ENCODE measurements around the gene PTPRH.
"Not testable (repeated sequence)": the region's sequence is repeated elsewhere in the genome, so short reads cannot be mapped to it uniquely, and the experiment has no call there.

The PTPRH gene

DNA sequence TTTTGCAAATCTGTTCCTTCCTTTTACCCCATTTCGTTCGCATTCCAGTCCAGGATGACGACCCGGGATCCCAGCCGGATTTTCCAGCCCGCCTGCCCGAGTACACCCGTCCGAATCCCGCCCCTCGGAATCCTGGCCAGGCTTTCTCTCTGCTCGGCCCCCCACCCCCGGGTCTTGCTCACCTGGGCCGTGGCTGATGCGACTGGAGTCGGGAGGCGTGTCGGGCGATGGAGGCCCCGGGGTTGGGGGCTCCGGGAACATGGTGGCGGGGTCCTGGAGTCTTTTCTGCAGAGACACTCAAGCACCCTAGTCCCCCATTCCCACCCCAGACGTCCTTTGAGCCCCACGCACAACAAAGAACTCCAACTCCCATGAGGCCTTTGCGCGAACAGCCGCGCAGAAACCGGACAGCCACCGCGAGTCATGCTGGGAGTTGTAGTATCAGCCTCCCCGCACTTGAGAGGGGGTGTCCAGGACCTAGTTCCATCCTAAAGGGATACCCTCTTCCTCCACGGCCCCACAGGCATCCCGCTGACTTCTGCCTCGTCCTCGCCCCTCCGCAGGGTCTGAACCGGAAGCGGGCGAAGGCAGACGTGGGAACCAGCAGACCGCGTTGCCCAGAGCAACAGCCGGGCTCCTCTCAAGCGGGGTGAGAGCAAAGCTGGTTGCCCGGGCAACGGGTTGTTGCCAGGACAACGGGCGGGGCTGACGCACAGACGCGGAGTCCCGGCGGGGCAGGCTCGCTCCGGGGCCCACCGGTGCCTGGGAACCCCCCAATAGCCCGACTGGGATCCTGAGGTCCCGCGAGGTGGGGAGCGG is 30.3 kb downstream of the PTPRH start:
- DNase-seq = peak; percentile 93 to 95

DNA sequence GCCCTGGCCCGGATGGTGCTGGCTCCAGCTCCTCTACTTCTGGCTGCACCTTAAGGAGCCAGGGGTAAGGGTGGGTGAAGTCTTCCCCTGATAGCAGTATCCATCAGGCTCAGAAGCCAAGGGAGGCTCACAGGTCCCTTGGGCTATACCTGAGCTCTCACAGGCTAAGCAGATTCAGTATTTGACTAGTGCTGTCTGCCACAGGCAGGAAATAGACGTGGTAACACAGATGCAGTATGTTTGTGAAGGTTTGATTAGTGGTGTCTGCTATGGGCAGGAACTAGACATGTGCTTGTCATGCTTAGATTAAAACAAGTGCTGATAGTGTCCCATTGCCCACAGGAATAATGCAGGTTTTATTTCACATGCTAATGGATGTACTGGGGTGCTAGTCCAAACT is 33.2 kb downstream of the PTPRH start:
- DNase-seq = no peak

DNA sequence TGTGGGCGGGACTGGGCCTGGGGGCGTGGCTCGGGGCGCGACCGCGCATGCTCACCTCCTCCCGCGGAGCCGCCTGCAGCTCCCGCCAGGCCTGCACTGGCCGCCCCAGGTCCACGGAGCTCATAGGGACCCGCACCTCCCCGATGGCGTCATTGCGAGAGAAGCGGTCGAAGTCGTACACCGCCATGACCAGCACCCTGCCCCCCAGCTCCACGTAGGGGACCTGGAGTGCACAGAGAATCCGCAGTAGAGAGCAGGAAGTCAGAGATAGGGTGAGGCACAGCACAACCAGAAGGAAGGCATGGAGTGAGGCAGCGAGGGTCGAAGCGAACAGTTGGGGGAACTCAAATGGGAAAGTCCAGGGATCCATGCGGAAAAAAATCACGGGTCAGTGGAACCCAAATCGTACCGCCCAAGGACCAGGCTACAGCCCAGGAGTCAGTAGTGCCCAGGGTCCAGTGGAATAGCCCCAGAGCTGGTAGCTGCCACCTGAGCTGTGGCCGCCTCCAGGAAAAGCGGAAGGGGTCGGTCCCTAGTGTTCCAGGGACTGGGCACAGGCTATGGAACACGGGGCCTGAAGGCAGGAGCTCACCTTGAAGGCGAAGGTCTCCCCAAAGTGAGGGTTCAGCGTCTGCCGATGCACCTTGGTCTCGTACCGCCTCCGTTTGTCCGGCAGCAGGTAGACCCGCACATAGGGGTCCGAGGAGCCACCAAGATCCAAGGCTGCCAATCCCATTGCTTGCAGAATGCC is 34.0 kb downstream of the PTPRH start:
- no peak for DNase-seq

DNA sequence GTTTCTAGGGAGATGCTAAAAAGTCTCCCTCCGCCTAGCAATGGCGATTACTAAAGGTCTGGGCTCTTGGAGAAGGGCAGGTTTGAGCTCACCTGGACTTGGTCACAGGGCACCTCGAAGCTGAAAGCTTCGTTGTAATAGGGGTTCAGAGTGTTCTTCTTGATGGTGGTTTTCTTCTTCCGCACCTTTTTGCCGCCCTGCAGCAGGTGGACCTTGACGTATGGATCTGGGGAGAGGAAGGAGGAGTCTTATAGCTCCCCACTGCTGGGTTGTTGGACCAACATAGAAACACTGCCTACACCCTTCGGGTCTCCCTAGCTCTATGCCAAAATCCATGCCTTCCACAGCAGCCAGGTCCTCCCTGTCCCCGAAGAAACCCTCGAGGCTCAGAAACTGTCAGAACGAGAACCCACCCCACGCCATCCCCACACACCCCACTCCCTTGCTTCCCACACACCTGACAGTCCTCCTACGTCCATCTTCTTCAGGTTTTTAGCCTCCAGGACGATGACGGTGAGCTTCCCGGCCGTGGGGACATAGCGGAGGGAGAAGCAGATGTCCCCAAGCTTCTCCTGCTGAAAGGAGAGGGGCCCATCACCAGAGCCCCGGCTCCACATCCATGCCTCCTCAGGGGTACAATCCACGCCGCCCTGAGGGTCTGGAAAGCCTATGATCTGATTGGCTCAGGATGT is 34.7 kb downstream of the PTPRH start:
- no peak for DNase-seq

DNA sequence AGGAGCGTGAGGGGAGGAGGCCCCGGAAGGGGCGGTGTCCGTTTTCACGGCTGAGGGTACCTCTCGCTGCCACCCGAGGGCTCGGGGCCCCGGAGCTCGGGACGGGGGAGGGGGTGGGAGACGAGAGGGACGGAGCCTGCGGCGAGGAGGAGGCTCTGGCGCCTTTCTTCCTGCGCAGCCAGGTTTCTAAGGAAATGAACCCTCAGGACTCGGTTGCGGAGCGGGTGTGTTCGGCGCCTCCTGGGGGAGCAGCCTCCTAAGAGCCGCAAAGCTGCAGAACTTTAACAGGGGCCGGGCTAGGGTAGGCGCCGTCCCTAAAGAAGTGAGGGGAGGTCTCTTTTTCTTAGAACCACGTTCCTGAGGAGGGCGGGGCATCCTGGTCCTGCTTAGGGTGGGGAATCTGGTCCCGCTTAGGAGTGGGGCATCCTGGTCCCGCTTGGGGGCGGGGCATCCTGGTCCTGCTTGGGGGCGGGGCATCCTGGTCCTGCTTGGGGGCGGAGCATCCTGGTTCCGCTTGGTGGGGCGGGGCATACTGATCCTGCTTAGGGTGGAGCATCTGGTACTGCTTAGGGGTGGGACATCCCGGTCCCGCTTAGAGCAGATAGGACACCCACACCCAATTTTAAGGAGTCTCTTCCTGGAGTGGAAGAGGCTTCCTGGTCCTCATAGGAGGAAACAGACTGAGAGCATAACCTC is 35.4 kb downstream of the PTPRH start:
- peak in 1 of 2 experiments; percentile 63 for DNase-seq

DNA sequence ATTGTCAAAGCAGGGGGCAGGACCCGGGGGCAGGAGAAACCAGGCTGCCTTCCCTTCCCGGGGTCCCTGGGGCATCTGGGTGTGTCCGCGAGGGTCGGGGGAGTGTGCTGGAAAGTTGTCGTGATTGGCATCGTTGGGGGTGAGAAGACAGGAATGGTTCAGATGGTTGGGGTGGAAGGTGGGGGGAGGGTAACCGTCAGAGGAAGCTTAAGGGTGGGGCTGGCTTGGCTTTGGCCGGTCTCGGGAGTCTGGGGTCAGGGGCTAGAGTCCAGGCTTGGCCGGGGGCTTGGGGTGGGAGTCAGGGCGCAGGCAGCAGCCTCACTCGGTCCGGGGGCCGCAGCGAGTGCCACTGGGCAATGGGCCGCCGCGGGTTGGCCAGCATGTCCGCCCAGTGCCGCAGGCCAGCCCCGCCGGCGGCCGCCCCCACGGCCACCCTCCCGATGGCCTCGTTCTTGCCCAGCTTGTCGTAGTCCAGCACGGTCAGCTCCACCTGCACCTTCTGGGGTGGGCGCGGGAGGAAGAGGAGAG is 36.1 kb downstream of the PTPRH start:
- DNase-seq = no peak

DNA sequence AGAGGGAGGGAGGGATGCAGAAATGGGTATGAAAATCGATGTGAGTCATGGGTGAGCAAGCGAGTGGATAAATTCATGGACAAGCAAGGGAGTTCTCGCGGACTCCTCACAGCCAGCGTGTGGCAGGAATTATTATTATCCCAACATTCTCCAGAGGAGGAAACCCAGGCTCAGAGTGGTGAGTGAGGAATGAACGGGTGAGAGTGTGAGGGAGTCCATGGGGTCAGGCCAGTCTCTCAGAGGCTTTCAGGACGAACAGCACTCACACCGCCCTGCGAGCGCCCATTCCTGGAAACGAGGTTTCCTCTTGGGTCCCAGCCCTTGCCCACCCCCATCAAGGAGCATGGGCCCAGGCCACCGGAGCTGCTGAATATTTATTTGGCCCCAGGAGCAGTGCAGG is 36.6 kb downstream of the PTPRH start:
- no peak for DNase-seq

DNA sequence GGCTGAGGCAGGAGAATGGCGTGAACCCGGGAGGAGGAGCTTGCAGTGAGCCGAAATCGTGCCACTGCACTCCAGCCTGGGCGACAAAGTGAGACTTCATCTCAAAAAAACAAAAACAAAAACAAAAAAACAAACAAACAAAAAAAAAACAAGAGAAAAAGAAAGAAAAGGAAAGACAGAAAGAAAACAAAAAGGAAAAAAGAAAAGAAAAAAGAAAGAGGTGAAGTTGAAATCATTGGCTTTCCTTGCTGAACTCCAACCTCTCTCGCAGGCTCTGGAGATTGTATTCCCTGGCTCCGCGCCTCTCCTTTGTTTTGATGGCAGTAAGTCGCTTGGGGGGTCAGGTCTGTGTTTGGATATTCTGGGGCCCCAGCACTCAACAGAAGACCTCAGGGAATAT is 37.0 kb downstream of the PTPRH start:
- not testable (repeated sequence) for DNase-seq

DNA sequence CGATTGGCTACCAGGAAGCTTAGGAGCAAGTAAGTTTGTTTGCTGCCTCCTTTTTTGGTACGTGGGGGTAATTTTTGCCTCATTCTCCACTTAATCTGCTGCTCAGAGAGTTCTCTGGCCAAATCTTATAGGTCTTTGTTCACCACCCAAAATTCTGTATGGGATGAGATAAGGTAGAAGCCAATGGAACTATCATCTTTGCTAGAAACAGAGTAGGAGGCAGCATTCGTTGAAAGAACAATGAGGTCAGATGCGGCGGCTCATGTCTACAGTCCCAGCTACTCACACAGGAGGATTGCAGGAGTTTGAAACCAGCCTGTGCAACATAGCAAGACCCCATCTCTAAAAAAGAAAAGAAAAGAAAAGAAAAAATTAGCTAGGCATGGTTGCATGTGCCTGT is 37.9 kb downstream of the PTPRH start:
- DNase-seq = no peak

DNA sequence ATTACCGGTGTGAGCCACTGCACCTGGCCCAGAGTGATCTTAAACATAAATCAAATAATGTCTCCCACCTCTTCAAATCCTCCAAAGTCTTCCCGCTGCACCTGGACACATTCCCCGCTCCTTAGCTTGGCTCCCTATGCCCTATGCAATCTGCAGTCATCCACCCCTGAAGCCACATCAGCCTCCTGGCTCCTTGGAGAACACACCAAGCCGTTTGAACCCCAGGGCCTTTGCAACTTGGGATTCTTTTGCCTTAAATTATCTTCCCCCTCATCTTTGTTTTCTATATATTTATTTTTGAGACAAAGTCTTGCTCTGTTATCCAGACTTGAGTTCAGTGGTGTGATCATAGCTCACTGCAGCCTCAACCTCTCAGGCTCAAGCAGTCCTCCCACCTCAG is 40.2 kb downstream of the PTPRH start:
- DNase-seq = no peak

DNA sequence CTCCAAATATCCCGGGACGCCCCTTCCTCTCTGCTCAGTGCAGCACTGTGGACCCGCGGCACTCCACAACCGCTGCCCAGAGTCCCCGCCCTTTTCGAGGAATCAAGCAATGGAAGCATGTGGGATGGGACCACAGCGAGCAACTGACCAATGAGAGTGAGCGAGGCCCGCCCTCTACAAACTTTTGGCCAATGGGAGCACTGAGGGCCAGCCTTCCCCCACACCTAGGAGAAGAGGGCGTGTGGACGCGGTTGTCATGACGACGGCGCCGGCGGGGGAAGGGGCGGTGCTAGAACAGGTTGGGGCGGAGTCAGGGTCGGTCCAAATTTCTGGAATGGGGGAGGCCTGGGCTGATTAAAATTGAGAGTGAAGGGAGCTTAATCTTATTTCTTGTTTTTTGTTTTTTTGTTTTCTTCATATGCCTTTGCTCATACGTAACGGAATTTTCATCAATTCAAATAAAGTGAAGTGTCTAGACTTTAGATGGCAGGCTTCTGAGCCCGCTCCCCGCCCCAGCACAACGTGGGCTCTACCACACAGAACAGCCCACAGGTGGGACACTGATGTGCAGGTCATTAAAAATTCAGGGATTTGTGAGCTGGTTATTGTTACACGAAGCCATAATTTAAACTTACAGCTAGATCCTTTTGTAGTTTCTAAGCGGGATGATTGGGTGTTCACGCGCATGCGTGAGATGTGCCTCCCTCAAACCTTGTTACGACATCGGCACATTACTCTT is 42.6 kb downstream of the PTPRH start, which contains the start of gene DNAAF3:
Gene DNAAF3 (minus strand): TSS at position 84 of the 739 bp plus-strand sequence. CDS start 200 bp downstream, outside the sequence.
- peak; percentile 95 to 96 for DNase-seq

DNA sequence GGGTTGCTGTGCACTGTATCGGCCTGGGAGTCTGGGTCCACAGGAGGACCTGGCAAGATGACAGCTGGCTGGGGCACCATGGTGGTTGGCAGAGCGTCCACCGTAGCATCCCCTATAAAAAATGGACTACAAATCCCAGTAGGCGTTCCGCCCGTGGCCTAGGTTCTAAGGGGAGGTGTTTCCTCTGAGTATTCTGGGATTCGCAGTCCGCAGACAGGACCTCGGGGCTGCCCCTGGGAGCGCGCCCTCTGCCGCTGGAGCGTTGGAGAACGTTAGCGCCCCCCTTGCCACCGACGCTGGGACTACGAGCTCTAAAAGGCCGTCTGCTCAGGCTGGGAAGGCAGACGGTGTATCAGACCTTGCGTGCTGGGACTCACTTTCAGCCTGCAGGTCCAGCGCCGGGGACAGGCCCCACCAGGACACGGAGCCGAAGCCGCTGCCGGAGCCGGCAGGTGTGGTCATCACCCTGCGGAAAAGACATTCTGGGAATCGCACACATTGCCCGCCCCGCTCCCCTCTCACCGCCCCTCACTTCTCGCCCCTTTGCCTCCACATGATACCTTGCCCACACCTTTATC is 43.3 kb downstream of the PTPRH start:
- DNase-seq = peak; percentile 74 to 85

DNA sequence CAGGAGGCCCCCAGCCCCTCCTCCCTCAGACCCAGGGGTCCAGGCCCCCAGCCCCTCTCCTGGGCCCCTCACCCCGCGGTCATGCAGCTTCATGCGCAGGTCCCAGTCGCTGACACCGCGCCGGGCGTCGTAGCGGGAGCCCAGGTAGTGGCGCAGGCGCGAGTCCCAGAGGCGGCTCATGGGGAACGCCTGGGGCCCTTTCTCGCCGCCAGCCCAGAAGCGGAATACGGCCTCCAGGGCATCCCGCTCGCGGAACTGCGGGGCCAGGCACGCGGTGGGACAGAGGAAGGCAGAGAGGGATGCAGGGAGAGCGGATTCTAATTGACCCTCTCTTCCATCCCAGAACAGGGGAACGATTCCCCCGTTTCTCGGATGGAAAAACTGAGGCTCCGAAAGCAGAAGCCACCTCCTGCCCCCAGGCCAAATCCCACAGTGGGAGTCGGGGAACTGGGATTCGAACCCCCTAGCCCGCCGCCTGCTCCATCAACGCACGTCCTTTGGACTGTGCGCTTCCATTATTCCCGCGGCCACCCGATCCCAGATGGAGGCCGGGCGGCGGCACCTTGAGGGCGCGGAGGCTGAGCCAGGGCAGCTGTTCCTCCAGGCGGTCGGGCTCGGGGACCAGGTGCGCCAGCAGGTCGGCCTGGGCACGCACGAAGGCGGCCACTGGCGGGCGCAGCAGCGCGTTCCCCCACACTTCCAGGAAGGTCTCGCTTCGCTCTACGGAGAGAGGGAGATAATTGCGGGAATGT is 47.6 kb downstream of the PTPRH start:
- DNase-seq = peak; percentile 18 to 34

DNA sequence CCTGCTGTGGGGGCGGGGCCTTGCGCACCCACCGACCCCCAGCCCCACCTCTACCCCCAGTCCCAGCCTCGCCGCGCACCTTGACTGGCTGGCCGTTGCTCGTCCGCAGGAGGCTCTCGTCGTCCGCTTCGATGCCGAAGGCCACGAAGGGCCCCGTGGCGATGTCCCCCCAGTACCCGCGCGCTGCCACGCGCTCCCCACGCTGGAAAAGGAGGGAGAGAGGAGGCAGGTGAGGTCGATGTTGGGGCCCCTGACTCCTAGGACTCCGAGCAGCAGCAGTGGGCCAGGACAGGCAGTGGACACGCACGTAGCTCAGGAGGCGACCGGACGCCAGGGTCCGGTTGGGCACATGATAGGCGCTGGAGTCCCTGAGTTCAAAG is 48.3 kb downstream of the PTPRH start:
- DNase-seq = no peak

DNA sequence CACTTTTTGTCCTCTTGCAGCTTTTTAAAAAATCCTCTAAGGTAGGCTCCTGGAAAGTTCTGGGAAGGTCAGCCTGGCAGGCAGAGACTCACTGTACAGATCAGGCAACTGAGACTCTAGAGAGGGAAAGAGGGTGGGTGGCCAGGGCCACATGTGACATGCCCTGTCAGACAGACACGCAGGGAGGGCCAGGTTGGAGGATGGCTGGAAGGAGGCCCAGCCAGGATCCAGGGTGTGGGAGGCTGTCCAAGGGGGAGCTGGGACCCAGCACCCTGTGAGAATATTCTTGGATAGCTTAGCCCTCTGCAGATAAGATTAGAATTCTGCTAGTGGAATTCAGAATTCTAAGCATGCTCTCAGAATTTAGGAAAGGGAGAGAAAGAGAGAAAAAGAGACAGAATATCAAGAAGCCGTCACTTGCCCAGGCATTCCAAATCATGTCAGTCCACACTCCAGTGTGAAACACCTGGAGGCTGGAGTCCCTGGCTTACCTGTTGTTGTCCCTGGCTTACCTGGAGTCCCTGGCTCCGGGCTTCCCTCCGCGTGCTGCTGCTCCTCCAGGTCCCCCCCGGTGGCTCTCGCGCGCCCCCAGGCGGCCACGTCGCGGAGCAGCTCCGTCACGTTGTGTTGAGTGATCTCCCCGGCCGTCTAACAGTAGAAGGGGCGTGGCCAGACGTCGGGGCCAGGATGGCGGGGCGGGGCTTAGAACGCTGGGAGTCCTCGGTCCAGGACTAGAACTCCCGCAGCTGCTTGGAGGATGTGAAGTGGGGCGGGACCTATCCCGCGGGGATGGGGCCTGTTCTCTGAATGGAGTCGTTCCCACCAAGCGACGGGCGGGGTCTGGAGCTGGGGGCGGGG is 48.9 kb downstream of the PTPRH start:
- DNase-seq = peak; percentile 71 to 82

DNA sequence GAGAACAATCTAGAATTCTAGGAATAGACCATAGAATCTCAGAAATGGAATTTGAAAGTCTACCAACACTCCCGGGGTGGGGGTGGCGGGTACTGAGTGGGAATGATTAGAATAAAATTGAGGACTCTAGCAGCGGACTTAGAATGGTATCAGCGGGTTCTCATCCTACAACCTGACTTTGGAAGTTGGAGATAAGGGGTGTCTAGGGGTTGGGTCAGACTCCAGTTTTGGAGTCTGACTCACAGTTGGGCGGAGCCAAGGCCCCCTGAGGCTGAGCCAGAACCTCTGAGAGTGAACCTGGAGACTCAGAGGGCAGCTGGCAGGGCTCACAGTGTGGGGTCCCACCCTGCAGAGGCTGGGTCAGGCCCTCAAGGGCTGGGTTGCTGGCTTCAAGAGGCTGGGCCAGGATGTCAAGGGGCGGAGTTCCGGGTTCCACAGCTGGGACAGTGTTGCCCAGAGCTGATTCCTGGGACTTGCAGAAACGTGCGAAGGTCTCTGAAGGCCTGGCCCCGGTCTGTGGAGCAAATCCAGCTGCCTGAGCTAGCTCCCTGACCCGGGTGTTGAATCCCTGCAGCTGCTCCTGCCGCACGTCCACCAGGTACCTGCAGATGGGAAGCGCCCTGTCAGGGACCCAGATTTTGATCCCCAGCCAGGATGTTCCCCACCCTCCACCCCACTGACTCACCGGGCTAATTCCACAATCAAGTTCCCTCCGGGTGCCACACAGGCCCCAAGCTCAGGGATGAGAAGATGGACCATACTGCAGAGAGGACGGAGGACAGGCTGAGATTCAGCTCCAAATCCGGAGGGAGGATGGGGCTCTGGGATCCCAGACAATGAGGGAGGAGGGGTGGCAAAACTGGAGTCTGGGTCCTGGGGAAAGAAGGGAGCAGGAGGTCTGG is 50.2 kb downstream of the PTPRH start:
- DNase-seq = no peak

DNA sequence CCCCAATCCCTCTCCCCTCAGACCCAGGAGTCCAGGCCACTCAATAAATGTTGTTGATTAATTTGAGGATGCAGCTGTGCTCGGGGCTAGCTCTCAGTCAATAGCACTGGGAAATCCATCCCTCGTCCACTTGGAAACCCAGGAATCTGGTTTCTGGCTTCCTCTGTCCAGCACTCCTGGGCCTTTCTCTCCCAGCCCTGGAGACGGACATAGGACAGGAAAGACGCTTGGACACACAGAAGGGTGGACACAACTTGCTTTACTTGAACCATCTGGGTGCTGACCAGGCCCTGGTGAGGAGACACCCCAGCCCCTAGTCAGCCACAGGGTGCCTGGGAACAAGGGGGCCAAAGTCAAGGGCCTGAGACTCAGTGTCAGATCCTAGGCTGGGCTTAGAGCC is 50.9 kb downstream of the PTPRH start:
- DNase-seq = no peak

DNA sequence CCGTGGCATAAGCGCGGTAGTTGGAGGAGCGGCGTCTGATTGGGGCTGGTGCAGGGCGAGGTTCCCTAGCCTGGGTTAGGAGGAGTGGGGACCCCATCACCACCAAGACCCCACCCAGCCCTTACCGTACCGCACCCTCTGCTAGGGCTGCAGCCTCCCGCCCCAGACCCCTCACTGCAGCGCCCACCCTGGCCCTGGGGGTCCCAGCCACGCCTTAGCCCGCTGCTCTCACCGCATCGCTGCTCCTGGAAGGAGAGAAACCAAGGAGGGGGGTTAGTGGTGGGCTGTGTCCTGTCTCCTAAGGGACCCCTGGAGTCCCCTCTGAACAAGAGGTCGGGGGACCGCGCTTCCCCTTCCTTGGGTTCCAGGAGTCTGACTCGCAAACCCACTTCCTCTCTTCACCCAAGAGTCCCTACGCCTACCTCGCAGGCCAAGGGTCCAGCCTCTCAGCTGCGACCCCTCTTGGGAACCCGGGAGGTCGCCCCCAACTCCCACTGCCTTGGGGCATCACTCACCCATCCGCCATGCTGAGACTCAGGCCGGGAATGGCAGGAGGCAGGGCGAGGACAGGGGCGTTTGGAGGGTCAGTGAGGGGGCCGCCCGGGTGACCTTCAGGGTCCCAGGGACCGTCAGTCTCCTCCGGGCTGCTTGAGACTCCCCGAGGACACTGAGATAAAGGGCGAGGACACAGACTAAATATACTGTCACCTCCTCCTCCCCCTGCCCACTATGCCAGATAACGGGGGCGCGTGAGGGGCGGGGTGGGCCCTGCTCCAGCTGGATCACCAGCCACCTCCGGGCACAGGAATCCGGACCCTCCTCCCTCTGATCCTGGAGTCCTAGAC is 52.0 kb downstream of the PTPRH start, which contains the start of gene TNNI3:
Gene TNNI3 (minus strand): TSS at position 669 of the 845 bp plus-strand sequence. CDS start 143 bp downstream, at position 526.
- DNase-seq = no peak

Data from NCI-H524 (cell line).